Measurements from ENCODE around the gene KCNJ9. TPM values are rescaled to one million over a fixed set of nuclear protein-coding genes. Genes with fewer than 3 reads are reported as not detected.
A peak's percentile ranks its signal among the peaks of the same experiment; 100 is the strongest.

Gene KCNJ9
- total and polyA plus RNA-seq, 2 of the 13 experiments (the other 11 are each of a cell fraction or from before 2014, with no cell fraction given), result not detected

DNA sequence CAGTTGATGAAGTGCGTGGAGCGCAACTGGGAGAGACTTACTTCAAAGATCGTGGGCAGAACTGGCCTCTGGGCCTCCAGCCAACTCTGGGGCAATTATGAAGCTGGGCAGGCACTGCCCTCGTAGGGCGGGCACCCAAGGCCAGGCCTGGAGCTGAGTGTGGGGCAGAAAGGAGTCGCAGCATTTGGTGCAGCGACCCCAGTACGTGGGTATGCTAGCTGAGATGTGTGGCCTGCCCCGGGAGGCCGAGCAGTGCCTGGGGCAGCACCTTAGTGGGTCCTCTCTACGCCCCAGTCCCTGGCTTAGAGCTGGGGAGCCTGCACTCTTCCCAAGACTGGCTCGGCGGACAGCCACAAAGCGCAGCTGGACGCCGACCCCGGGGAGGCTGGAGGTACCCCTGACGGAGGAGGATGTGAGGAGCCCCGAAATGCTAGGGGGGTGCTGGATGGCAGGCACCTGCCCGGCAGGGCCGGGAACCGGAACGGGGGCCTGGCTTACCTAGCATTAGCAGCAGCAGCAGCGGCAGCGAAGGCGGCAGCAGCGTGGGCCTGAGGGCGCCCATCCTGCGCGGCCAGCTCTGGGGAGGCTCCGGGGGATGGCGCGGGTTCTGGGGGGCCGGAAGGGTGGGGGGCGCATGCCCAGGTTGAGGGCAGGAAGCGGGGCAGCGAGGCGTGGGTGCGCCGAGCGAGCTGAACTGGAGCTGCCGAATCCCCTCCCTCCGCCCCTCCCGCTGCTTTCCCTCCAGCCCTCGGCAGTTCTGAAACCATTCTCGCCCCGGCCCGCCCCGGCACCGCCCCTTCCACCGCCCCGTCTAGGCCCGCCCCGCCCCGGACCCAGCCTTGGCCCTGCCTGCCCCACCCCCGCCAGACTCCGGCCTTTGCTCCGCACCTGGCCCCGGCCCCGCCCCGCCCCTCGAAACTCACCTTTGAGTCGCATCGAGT is 16.8 kb downstream of the KCNJ9 start, which contains the start of gene IGSF8 (continued):
- TF ChIP-seq ZNF292 (CRISPR knock-in tag; IDR thresholded peaks at IDR 0.05; ENCODE audit: borderline replicate concordance, low read depth) (no peak), ARNTL (CRISPR knock-in tag; IDR thresholded peaks at IDR 0.05) (no peak), ZNF564 (CRISPR knock-in tag; IDR thresholded peaks at IDR 0.05) (no peak), MXD4 (CRISPR knock-in tag; IDR thresholded peaks at IDR 0.05) (no peak), ZBTB8A (CRISPR knock-in tag; IDR thresholded peaks at IDR 0.05; ENCODE audit: borderline replicate concordance, low read depth) (no peak), TCF7 (IDR thresholded peaks at IDR 0.05; ENCODE audit: low read depth) (no peak), TBL1XR1 (IDR thresholded peaks at IDR 0.05; ENCODE audit: borderline replicate concordance, low read length, partially characterized antibody) (no peak), DMAP1 (CRISPR knock-in tag; IDR thresholded peaks at IDR 0.05) (no peak), ZNF337 (CRISPR knock-in tag; IDR thresholded peaks at IDR 0.05; ENCODE audit: borderline replicate concordance, low read depth) (no peak), DNMT1 (CRISPR knock-in tag; IDR thresholded peaks at IDR 0.05) (no peak), ZFX (CRISPR knock-in tag; IDR thresholded peaks at IDR 0.05; ENCODE audit: low read depth) (peak; percentile 81), ZNF468 (CRISPR knock-in tag; IDR thresholded peaks at IDR 0.05) (no peak), TRIM24 (CRISPR knock-in tag; IDR thresholded peaks at IDR 0.05) (no peak), CEBPB (IDR thresholded peaks at IDR 0.05; ENCODE audit: borderline replicate concordance, low read depth, low read length) (no peak), FOXO1 (CRISPR knock-in tag; IDR thresholded peaks at IDR 0.05) (no peak), U2AF1 (optimal IDR thresholded peaks at IDR 0.05; ENCODE audit: low read depth, low read length) (no peak), TEAD3 (CRISPR knock-in tag; optimal IDR thresholded peaks at IDR 0.05; ENCODE audit: borderline replicate concordance) (no peak), NR3C1 (CRISPR knock-in tag; IDR thresholded peaks at IDR 0.05) (no peak)
- TF ChIP-seq, protein P1, sequence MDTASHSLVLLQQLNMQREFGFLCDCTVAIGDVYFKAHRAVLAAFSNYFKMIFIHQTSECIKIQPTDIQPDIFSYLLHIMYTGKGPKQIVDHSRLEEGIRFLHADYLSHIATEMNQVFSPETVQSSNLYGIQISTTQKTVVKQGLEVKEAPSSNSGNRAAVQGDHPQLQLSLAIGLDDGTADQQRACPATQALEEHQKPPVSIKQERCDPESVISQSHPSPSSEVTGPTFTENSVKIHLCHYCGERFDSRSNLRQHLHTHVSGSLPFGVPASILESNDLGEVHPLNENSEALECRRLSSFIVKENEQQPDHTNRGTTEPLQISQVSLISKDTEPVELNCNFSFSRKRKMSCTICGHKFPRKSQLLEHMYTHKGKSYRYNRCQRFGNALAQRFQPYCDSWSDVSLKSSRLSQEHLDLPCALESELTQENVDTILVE (CRISPR knock-in tag; IDR thresholded peaks at IDR 0.05), result no peak
- TF ChIP-seq, protein P2, sequence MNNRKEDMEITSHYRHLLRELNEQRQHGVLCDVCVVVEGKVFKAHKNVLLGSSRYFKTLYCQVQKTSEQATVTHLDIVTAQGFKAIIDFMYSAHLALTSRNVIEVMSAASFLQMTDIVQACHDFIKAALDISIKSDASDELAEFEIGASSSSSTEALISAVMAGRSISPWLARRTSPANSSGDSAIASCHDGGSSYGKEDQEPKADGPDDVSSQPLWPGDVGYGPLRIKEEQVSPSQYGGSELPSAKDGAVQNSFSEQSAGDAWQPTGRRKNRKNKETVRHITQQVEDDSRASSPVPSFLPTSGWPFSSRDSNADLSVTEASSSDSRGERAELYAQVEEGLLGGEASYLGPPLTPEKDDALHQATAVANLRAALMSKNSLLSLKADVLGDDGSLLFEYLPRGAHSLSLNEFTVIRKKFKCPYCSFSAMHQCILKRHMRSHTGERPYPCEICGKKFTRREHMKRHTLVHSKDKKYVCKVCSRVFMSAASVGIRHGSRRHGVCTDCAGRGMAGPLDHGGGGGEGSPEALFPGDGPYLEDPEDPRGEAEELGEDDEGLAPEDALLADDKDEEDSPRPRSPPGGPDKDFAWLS (CRISPR knock-in tag; IDR thresholded peaks at IDR 0.05; ENCODE audit: borderline replicate concordance), result no peak
- TF ChIP-seq, protein P3, sequence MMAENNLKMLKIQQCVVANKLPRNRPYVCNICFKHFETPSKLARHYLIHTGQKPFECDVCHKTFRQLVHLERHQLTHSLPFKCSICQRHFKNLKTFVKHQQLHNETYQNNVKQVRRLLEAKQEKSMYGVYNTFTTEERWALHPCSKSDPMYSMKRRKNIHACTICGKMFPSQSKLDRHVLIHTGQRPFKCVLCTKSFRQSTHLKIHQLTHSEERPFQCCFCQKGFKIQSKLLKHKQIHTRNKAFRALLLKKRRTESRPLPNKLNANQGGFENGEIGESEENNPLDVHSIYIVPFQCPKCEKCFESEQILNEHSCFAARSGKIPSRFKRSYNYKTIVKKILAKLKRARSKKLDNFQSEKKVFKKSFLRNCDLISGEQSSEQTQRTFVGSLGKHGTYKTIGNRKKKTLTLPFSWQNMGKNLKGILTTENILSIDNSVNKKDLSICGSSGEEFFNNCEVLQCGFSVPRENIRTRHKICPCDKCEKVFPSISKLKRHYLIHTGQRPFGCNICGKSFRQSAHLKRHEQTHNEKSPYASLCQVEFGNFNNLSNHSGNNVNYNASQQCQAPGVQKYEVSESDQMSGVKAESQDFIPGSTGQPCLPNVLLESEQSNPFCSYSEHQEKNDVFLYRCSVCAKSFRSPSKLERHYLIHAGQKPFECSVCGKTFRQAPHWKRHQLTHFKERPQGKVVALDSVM (CRISPR knock-in tag; IDR thresholded peaks at IDR 0.05), result no peak
- TF ChIP-seq, protein P4, sequence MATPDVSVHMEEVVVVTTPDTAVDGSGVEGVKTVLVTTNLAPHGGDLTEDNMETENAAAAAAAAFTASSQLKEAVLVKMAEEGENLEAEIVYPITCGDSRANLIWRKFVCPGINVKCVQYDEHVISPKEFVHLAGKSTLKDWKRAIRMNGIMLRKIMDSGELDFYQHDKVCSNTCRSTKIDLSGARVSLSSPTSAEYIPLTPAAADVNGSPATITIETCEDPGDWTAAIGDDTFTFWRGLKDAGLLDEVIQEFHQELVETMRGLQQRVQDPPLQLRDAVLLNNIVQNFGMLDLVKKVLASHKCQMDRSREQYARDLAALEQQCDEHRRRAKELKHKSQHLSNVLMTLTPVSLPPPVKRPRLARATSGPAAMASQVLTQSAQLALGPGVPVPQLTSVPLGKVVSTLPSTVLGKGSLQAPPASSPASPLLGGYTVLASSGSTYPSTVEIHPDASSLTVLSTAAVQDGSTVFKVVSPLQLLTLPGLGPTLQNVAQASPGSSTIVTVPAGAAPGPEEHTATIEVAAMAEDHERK (CRISPR knock-in tag; IDR thresholded peaks at IDR 0.05; ENCODE audit: low read depth), result no peak
- TF ChIP-seq, protein P5, sequence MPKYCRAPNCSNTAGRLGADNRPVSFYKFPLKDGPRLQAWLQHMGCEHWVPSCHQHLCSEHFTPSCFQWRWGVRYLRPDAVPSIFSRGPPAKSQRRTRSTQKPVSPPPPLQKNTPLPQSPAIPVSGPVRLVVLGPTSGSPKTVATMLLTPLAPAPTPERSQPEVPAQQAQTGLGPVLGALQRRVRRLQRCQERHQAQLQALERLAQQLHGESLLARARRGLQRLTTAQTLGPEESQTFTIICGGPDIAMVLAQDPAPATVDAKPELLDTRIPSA (CRISPR knock-in tag; IDR thresholded peaks at IDR 0.05; ENCODE audit: borderline replicate concordance), result no peak
